Measurements from ENCODE around the gene MSH6. TPM values are rescaled to one million over a fixed set of nuclear protein-coding genes. Genes with fewer than 3 reads are reported as not detected.

Gene MSH6
- total and polyA plus RNA-seq, 2 experiments from 2014 or later, result 109 to 311 TPM

DNA sequence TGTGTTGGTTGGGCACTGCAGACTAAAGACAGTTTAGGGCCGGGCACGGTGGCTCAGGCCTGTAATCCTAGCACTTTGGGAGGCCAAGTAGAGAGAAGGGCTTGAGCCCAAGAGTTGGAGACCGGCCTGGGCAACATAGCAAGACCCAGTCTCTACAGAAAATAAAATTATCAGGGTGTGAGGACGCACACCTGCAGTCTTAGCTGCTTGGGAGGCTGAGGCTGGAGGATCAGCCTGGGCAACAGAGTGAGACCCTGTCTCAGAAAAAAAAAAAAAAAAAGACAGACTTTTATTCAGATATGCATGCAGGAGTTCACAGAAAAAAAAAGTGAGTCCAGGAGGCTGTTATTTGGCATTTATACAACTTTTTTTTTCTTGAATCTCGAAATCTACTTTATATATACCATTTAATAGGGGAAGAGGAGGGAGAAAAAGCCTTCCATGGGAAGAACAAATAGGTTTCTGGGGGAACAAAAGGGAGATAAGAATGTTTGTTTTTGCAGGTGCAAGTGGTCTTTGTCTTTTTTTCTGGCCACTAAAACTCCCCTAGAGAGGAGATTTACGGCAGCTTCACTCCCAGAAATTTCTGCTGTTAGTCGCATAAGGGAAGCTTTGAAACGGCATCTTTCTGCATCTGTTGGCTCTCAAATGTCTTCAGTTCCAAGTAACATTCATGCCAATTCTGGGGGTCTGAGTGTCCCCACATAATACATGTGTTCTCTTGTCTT, 4.1 kb upstream of the MSH6 start:
- no peak for DNase-seq (ENCODE audit: low spot score)
- Mint-ChIP-seq H3K9me3 (no peaks in the 10 kb centered on the region), H3K36me3 (ENCODE audit: low read depth) (no peaks in the 10 kb centered on the region), H3K27me3 (ENCODE audit: insufficient read depth, low read depth, poor library complexity) (peaks cover 6% of the 10 kb centered on the region), H3K27ac (no peak overlapping the region), H3K4me1 (peaks cover 13% of the 10 kb centered on the region), H3K4me3 (no peak overlapping the region)
- Histone ChIP-seq H3K36me3 (ENCODE audit: insufficient read depth) (no peaks in the 10 kb centered on the region), H3F3A (replicated peaks; ENCODE audit: low read depth) (no peaks in the 10 kb centered on the region; the same call in 1 of the 2 replicates), H3K4me3 (no peak overlapping the region), H3K9me2 (ENCODE audit: insufficient read depth) (no peaks in the 10 kb centered on the region), H3K79me2 (replicated peaks; ENCODE audit: insufficient read depth) (peaks cover under 1% of the 10 kb centered on the region; the same call in 1 of the 2 replicates), H3K27ac (ENCODE audit: low read depth) (no peak overlapping the region), H3K4me1 (ENCODE audit: insufficient read depth) (peaks cover 15% of the 10 kb centered on the region), H3K4me2 (no peak overlapping the region), H2AFZ (no peak overlapping the region), H4K20me1 (replicated peaks; ENCODE audit: insufficient read depth) (no peaks in the 10 kb centered on the region), H3K27me3 (ENCODE audit: insufficient read depth) (no peaks in the 10 kb centered on the region)
- TF ChIP-seq, protein P1, sequence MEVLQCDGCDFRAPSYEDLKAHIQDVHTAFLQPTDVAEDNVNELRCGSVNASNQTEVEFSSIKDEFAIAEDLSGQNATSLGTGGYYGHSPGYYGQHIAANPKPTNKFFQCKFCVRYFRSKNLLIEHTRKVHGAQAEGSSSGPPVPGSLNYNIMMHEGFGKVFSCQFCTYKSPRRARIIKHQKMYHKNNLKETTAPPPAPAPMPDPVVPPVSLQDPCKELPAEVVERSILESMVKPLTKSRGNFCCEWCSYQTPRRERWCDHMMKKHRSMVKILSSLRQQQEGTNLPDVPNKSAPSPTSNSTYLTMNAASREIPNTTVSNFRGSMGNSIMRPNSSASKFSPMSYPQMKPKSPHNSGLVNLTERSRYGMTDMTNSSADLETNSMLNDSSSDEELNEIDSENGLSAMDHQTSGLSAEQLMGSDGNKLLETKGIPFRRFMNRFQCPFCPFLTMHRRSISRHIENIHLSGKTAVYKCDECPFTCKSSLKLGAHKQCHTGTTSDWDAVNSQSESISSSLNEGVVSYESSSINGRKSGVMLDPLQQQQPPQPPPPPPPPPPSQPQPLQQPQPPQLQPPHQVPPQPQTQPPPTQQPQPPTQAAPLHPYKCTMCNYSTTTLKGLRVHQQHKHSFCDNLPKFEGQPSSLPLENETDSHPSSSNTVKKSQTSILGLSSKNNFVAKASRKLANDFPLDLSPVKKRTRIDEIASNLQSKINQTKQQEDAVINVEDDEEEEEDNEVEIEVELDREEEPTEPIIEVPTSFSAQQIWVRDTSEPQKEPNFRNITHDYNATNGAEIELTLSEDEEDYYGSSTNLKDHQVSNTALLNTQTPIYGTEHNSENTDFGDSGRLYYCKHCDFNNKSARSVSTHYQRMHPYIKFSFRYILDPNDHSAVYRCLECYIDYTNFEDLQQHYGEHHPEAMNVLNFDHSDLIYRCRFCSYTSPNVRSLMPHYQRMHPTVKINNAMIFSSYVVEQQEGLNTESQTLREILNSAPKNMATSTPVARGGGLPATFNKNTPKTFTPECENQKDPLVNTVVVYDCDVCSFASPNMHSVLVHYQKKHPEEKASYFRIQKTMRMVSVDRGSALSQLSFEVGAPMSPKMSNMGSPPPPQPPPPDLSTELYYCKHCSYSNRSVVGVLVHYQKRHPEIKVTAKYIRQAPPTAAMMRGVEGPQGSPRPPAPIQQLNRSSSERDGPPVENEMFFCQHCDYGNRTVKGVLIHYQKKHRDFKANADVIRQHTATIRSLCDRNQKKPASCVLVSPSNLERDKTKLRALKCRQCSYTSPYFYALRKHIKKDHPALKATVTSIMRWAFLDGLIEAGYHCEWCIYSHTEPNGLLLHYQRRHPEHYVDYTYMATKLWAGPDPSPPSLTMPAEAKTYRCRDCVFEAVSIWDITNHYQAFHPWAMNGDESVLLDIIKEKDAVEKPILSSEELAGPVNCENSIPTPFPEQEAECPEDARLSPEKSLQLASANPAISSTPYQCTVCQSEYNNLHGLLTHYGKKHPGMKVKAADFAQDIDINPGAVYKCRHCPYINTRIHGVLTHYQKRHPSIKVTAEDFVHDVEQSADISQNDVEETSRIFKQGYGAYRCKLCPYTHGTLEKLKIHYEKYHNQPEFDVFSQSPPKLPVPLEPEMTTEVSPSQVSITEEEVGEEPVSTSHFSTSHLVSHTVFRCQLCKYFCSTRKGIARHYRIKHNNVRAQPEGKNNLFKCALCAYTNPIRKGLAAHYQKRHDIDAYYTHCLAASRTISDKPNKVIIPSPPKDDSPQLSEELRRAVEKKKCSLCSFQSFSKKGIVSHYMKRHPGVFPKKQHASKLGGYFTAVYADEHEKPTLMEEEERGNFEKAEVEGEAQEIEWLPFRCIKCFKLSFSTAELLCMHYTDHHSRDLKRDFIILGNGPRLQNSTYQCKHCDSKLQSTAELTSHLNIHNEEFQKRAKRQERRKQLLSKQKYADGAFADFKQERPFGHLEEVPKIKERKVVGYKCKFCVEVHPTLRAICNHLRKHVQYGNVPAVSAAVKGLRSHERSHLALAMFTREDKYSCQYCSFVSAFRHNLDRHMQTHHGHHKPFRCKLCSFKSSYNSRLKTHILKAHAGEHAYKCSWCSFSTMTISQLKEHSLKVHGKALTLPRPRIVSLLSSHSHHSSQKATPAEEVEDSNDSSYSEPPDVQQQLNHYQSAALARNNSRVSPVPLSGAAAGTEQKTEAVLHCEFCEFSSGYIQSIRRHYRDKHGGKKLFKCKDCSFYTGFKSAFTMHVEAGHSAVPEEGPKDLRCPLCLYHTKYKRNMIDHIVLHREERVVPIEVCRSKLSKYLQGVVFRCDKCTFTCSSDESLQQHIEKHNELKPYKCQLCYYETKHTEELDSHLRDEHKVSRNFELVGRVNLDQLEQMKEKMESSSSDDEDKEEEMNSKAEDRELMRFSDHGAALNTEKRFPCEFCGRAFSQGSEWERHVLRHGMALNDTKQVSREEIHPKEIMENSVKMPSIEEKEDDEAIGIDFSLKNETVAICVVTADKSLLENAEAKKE (CRISPR knock-in tag; IDR thresholded peaks at IDR 0.05), result no peak
- TF ChIP-seq EZH2 (IDR thresholded peaks at IDR 0.05; ENCODE audit: low read depth, unreplicated experiment) (no peak), ZNF331 (CRISPR knock-in tag; IDR thresholded peaks at IDR 0.05; ENCODE audit: low read depth) (no peak), EZH2phosphoT487 (IDR thresholded peaks at IDR 0.05; ENCODE audit: unreplicated experiment) (no peak), JUNB (IDR thresholded peaks at IDR 0.05; ENCODE audit: unreplicated experiment) (no peak), NANOG (IDR thresholded peaks at IDR 0.05; ENCODE audit: borderline replicate concordance) (no peak), STAT1 (IDR thresholded peaks at IDR 0.05; ENCODE audit: unreplicated experiment) (no peak), CREB1 (CRISPR knock-in tag; IDR thresholded peaks at IDR 0.05; ENCODE audit: low read depth) (no peak), POLR2AphosphoS5 (IDR thresholded peaks at IDR 0.05; ENCODE audit: low read depth) (no peak)
- TF ChIP-seq, protein P2, sequence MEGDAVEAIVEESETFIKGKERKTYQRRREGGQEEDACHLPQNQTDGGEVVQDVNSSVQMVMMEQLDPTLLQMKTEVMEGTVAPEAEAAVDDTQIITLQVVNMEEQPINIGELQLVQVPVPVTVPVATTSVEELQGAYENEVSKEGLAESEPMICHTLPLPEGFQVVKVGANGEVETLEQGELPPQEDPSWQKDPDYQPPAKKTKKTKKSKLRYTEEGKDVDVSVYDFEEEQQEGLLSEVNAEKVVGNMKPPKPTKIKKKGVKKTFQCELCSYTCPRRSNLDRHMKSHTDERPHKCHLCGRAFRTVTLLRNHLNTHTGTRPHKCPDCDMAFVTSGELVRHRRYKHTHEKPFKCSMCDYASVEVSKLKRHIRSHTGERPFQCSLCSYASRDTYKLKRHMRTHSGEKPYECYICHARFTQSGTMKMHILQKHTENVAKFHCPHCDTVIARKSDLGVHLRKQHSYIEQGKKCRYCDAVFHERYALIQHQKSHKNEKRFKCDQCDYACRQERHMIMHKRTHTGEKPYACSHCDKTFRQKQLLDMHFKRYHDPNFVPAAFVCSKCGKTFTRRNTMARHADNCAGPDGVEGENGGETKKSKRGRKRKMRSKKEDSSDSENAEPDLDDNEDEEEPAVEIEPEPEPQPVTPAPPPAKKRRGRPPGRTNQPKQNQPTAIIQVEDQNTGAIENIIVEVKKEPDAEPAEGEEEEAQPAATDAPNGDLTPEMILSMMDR (conservative IDR thresholded peaks at IDR 0.05; ENCODE audit: low read depth in 2 of 2), result no peak
- TF ChIP-seq, protein P3, sequence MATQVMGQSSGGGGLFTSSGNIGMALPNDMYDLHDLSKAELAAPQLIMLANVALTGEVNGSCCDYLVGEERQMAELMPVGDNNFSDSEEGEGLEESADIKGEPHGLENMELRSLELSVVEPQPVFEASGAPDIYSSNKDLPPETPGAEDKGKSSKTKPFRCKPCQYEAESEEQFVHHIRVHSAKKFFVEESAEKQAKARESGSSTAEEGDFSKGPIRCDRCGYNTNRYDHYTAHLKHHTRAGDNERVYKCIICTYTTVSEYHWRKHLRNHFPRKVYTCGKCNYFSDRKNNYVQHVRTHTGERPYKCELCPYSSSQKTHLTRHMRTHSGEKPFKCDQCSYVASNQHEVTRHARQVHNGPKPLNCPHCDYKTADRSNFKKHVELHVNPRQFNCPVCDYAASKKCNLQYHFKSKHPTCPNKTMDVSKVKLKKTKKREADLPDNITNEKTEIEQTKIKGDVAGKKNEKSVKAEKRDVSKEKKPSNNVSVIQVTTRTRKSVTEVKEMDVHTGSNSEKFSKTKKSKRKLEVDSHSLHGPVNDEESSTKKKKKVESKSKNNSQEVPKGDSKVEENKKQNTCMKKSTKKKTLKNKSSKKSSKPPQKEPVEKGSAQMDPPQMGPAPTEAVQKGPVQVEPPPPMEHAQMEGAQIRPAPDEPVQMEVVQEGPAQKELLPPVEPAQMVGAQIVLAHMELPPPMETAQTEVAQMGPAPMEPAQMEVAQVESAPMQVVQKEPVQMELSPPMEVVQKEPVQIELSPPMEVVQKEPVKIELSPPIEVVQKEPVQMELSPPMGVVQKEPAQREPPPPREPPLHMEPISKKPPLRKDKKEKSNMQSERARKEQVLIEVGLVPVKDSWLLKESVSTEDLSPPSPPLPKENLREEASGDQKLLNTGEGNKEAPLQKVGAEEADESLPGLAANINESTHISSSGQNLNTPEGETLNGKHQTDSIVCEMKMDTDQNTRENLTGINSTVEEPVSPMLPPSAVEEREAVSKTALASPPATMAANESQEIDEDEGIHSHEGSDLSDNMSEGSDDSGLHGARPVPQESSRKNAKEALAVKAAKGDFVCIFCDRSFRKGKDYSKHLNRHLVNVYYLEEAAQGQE (IDR thresholded peaks at IDR 0.05; ENCODE audit: unreplicated experiment), result no peak
- ATAC-seq, result no peak

Data from GM23338 (cell line).